ENCODE data around the gene SNAPIN.

DNA sequence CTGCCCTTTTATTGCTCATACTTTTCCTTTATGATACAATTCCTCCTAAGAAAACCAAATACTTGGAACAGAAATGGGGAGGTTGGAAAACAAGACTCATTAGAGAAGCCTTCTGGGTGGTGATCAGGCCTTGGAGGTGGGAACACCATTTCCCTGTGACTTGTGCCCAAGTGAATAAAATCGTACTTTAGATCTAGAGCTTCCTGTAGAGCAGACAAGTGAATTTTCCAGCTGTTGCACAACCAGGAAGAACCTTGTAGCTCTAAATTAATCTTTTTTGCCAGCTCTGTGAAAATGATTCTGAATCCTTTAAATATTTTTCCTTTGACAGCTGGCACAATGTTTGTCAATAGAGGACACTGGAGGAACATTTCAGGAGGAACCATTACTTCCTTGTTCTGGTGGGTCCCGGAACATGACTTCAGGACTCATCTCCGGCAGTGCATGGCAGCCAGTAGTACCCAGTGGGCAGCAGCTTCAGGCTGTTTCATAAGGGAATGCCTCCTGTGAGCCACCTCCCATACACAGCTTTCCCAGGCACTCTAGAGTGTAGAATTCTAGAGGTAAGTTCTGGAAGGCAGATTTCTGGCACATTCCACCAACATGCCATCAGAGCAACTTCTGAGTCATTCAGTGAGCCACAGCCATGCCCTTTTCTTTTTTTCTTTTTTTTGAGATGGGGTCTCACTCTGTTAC, 5.5 kb upstream of the SNAPIN start:
- TF ChIP-seq POLR2A (IDR thresholded peaks at IDR 0.05; ENCODE audit: low read length) (no peak), GATA1 (IDR thresholded peaks at IDR 0.05; ENCODE audit: low read depth, low read length) (no peak)

Measured in erythroblast (primary cell).